ENCODE results near the gene DNAJC15.

DNA sequence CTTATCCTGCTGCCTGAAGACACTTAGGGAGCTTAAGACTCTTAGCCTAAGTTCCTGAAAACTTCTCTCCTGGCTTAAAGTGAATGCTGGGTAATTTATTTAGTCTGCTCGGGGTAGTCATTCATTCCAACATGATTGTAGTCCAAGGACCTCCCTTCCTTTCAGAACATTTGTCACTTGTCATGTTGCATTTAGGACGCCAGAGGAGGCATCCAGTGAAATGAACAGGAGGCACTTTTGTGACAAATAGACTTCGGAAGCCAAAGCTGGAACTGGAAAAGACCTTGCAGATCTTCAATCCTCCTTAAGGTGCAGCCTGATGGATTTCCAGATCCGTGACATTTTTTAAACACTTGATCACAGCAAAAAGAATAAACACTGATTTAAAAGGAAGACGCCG lies 95.1 kb downstream of the DNAJC15 start:
- no peak for TF ChIP-seq POLR2A (IDR thresholded peaks at IDR 0.05)
- TF ChIP-seq, protein P1, sequence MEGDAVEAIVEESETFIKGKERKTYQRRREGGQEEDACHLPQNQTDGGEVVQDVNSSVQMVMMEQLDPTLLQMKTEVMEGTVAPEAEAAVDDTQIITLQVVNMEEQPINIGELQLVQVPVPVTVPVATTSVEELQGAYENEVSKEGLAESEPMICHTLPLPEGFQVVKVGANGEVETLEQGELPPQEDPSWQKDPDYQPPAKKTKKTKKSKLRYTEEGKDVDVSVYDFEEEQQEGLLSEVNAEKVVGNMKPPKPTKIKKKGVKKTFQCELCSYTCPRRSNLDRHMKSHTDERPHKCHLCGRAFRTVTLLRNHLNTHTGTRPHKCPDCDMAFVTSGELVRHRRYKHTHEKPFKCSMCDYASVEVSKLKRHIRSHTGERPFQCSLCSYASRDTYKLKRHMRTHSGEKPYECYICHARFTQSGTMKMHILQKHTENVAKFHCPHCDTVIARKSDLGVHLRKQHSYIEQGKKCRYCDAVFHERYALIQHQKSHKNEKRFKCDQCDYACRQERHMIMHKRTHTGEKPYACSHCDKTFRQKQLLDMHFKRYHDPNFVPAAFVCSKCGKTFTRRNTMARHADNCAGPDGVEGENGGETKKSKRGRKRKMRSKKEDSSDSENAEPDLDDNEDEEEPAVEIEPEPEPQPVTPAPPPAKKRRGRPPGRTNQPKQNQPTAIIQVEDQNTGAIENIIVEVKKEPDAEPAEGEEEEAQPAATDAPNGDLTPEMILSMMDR (IDR thresholded peaks at IDR 0.05): no peak
- TF ChIP-seq POLR2AphosphoS5 (IDR thresholded peaks at IDR 0.05; ENCODE audit: insufficient read depth in 1 of 2, low read depth in 1 of 2): no peak
